ENCODE measurements around the gene ACTG2. TPM values are rescaled to one million over a fixed set of nuclear protein-coding genes. Genes with fewer than 3 reads are reported as not detected.

Gene ACTG2
- total RNA-seq, 1 experiment from 2014 or later = not detected

DNA sequence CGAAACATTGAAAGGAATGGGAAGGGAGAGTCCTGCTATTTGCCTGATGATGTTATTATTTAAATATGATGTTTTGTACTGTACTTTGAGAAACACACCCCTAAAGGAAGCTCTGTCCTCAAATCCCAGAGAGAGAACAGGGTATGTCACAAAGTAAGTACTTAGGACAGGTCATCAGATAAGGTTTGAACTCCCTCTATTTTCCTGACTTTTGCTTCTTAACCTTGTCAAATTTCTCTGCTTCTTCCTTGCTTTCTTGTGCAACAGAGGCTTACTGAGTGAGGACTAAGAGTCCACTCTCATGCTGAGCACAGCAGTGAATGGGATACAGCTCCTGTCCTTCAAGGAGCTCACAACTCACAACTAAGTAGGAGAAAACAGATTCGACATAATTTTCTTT is 37.6 kb downstream of the ACTG2 start:
- H3K9ac ChIP-seq (ENCODE audit: low read length) = no peak overlapping the region
- H3K4me1 ChIP-seq (ENCODE audit: low read length) = peaks cover 33% of the 10 kb centered on the region
- H3K4me2 ChIP-seq (ENCODE audit: low read depth, low read length, poor library complexity, severe bottlenecking) = no peak overlapping the region
- peaks cover 83% of the 10 kb centered on the region for H3K79me2 ChIP-seq (ENCODE audit: low read length)
- H3K9me3 ChIP-seq (ENCODE audit: low read length) = no peaks in the 10 kb centered on the region
- no peak overlapping the region for H3K4me3 ChIP-seq (ENCODE audit: low read length)
- no peak overlapping the region for H3K27ac ChIP-seq (ENCODE audit: low read length)
- DNase-seq = no peak
- no peak overlapping the region for H2AFZ ChIP-seq (ENCODE audit: low read length)
- H3K27me3 ChIP-seq (ENCODE audit: low read length) = no peaks in the 10 kb centered on the region
- peaks cover 32% of the 10 kb centered on the region for H3K36me3 ChIP-seq (ENCODE audit: insufficient read depth, low read length)
- peaks cover 48% of the 10 kb centered on the region for H4K20me1 ChIP-seq (ENCODE audit: insufficient read depth, low read depth, low read length)
- H3K9me2 ChIP-seq (replicated peaks; ENCODE audit: insufficient read depth, low read length) = no peaks in the 10 kb centered on the region

DNA sequence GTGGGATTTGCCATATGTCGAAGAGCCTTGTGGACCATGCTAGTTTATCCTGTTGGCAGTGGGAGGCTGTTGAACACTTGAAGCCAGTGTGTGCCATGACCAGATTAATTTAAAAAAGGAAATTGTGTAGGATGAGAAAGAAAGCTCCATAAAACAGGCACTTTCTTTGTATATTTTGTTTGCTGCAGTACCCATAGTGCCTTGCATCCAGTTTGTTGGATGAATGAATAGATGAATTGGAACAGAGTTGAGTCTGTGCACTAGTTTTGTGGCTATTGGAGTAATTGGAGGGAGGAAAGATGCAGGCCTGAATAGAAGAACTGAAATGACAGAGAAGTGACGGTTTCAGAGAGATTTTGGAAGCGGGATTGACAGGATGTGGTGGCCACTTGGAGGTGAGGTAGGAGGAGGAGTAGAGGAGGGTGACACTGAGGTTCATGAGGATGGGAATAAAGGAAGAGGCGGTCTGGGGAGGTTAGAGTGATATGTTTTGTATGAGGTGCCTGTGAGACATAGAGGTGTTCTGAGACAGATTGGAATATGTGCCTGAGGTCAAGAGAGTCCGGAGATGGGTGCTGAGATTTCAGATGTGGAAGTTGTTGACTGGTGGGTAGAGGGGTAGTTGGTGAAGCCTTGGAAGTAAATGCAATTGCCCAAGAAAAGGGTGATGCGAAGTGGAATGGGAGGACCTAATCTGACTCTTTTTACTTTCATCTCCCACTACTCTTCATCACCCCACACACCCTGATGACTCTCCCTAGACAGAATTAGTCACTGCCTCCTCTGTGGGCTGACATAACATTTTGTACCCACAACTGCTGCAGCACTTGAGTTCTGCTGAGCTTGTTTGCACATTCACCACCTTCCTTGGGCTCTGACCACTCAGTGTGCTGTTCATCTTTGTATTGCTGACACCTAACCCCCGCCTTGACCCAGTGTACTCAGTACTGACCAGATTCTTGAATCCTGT is 39.0 kb downstream of the ACTG2 start:
- Histone ChIP-seq H3K9me3 (ENCODE audit: low read length) (no peaks in the 10 kb centered on the region), H3K4me1 (ENCODE audit: low read length) (peaks cover 26% of the 10 kb centered on the region), H3K36me3 (ENCODE audit: insufficient read depth, low read length) (peaks cover 43% of the 10 kb centered on the region), H3K9ac (ENCODE audit: low read length) (no peak overlapping the region), H3K9me2 (replicated peaks; ENCODE audit: insufficient read depth, low read length) (no peaks in the 10 kb centered on the region), H3K79me2 (ENCODE audit: low read length) (peaks cover 95% of the 10 kb centered on the region), H3K4me2 (ENCODE audit: low read depth, low read length, poor library complexity, severe bottlenecking) (no peak overlapping the region), H4K20me1 (ENCODE audit: insufficient read depth, low read depth, low read length) (peaks cover 58% of the 10 kb centered on the region), H3K4me3 (ENCODE audit: low read length) (no peak overlapping the region), H3K27ac (ENCODE audit: low read length) (no peak overlapping the region), H2AFZ (ENCODE audit: low read length) (no peak overlapping the region), H3K27me3 (ENCODE audit: low read length) (no peaks in the 10 kb centered on the region)
- DNase-seq = no peak

DNA sequence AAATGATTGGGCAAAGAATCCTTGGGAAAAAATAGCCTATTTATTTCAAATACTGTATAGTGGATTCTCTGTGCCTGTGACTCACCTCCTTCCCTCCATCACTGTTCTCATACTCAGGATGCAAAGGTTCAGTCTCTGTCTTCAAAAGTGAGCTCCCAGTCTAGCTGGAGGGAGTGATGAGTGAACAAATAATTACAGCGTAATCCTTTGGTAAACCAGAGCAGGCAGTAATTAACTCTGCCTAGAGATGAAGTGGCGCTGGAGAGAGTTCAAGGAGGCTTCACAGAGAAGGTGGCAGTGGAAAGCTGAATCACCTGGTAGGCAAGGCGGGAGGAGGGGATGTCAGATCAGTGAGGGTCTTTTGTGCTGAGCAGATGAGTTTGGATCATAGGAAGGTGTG is 40.4 kb downstream of the ACTG2 start:
- Histone ChIP-seq H3K36me3 (ENCODE audit: insufficient read depth, low read length) (peaks cover 44% of the 10 kb centered on the region), H2AFZ (ENCODE audit: low read length) (no peak overlapping the region), H4K20me1 (ENCODE audit: insufficient read depth, low read depth, low read length) (peaks cover 69% of the 10 kb centered on the region), H3K9me3 (ENCODE audit: low read length) (no peaks in the 10 kb centered on the region), H3K27ac (ENCODE audit: low read length) (no peak overlapping the region), H3K27me3 (ENCODE audit: low read length) (no peaks in the 10 kb centered on the region), H3K9me2 (replicated peaks; ENCODE audit: insufficient read depth, low read length) (no peaks in the 10 kb centered on the region), H3K4me1 (ENCODE audit: low read length) (peaks cover 19% of the 10 kb centered on the region), H3K4me2 (ENCODE audit: low read depth, low read length, poor library complexity, severe bottlenecking) (no peak overlapping the region), H3K4me3 (ENCODE audit: low read length) (no peak overlapping the region), H3K79me2 (ENCODE audit: low read length) (peaks cover 95% of the 10 kb centered on the region), H3K9ac (ENCODE audit: low read length) (no peak overlapping the region)
- no peak for DNase-seq

DNA sequence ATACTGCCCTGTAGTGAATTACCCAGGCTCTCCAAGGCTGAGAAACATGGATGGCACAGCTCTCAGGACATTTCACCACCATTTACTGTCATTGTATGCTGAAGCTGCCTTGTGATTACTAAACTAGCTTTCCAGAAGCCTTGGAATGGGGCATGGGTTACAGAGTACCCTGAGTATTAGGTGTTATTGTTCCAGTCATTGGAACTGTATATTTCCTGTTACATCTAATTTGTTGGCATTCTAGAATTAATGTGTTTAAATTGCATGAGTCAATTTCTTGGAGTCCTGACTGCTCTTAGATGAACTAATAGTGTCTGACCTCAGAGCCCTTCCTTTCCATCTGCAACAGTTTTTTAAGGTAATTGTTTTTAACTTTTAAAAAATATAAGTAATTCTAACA is 42.8 kb downstream of the ACTG2 start:
- no peaks in the 10 kb centered on the region; the same call in none of the 2 replicates for H3K4me1 ChIP-seq (ENCODE audit: low read length)
- H3K4me3 ChIP-seq (ENCODE audit: low read length) = no peak overlapping the region

GRCh38 chr2:73937103-73937885 is 44.5 kb downstream of the ACTG2 start:
- H3K27ac ChIP-seq (ENCODE audit: low read length) = no peak overlapping the region
- H3K9me2 ChIP-seq (replicated peaks; ENCODE audit: insufficient read depth, low read length) = no peaks in the 10 kb centered on the region
- peaks cover 97% of the 10 kb centered on the region for H3K79me2 ChIP-seq (ENCODE audit: low read length)
- no peaks in the 10 kb centered on the region; the same call in none of the 2 replicates for H3K4me1 ChIP-seq (ENCODE audit: low read length)
- H3K9ac ChIP-seq (ENCODE audit: low read length) = no peak overlapping the region
- peaks cover 53% of the 10 kb centered on the region for H3K36me3 ChIP-seq (ENCODE audit: insufficient read depth, low read length)
- no peak overlapping the region for H3K4me2 ChIP-seq (ENCODE audit: low read depth, low read length, poor library complexity, severe bottlenecking)
- no peaks in the 10 kb centered on the region for H3K27me3 ChIP-seq (ENCODE audit: low read length)
- no peak overlapping the region for H2AFZ ChIP-seq (ENCODE audit: low read length)
- H4K20me1 ChIP-seq (ENCODE audit: insufficient read depth, low read depth, low read length) = peaks cover 71% of the 10 kb centered on the region
- no peak for DNase-seq
- no peaks in the 10 kb centered on the region for H3K9me3 ChIP-seq (ENCODE audit: low read length)
- H3K4me3 ChIP-seq (ENCODE audit: low read length) = no peak overlapping the region

More for the DNA sequence above, 42.8 kb downstream of the ACTG2 start:
- Histone ChIP-seq H3K36me3 (ENCODE audit: insufficient read depth, low read length) (peaks cover 49% of the 10 kb centered on the region), H3K9me3 (ENCODE audit: low read length) (no peaks in the 10 kb centered on the region), H2AFZ (ENCODE audit: low read length) (no peak overlapping the region), H3K27ac (ENCODE audit: low read length) (no peak overlapping the region), H3K4me2 (ENCODE audit: low read depth, low read length, poor library complexity, severe bottlenecking) (no peak overlapping the region), H4K20me1 (ENCODE audit: insufficient read depth, low read depth, low read length) (peaks cover 80% of the 10 kb centered on the region), H3K79me2 (ENCODE audit: low read length) (peaks cover 96% of the 10 kb centered on the region), H3K9ac (ENCODE audit: low read length) (no peak overlapping the region), H3K27me3 (ENCODE audit: low read length) (no peaks in the 10 kb centered on the region), H3K9me2 (replicated peaks; ENCODE audit: insufficient read depth, low read length) (no peaks in the 10 kb centered on the region)
- no peak for DNase-seq

DNA sequence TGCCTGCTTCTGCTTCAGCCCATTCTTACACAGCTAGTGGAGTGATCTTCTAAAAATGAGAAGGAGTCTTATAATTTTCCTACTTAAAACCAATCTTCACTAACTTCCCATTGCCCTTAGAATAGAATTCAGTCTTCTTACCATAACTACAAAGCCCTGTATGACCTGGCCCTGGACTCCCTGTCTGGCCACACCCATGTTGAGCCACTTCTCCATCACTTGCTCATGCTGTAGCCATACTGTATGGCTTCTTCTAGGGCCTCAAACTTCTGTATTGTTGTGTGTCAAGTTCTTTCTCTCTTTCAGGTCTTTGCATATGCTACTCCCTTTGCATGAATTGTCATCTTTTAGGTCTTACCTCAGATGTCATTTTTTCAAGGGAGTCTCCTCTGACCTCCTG is 45.1 kb downstream of the ACTG2 start:
- H3K79me2 ChIP-seq (ENCODE audit: low read length) = peaks cover 97% of the 10 kb centered on the region
- no peak overlapping the region for H3K4me2 ChIP-seq (ENCODE audit: low read depth, low read length, poor library complexity, severe bottlenecking)
- H3K36me3 ChIP-seq (ENCODE audit: insufficient read depth, low read length) = peaks cover 48% of the 10 kb centered on the region
- H3K9ac ChIP-seq (ENCODE audit: low read length) = no peak overlapping the region
- H3K9me2 ChIP-seq (replicated peaks; ENCODE audit: insufficient read depth, low read length) = no peaks in the 10 kb centered on the region
- no peaks in the 10 kb centered on the region; the same call in none of the 2 replicates for H3K4me1 ChIP-seq (ENCODE audit: low read length)
- DNase-seq = no peak
- no peak overlapping the region for H3K27ac ChIP-seq (ENCODE audit: low read length)
- H3K9me3 ChIP-seq (ENCODE audit: low read length) = no peaks in the 10 kb centered on the region
- peaks cover 66% of the 10 kb centered on the region for H4K20me1 ChIP-seq (ENCODE audit: insufficient read depth, low read depth, low read length)
- no peak overlapping the region for H3K4me3 ChIP-seq (ENCODE audit: low read length)
- no peaks in the 10 kb centered on the region for H3K27me3 ChIP-seq (ENCODE audit: low read length)
- no peak overlapping the region for H2AFZ ChIP-seq (ENCODE audit: low read length)

DNA sequence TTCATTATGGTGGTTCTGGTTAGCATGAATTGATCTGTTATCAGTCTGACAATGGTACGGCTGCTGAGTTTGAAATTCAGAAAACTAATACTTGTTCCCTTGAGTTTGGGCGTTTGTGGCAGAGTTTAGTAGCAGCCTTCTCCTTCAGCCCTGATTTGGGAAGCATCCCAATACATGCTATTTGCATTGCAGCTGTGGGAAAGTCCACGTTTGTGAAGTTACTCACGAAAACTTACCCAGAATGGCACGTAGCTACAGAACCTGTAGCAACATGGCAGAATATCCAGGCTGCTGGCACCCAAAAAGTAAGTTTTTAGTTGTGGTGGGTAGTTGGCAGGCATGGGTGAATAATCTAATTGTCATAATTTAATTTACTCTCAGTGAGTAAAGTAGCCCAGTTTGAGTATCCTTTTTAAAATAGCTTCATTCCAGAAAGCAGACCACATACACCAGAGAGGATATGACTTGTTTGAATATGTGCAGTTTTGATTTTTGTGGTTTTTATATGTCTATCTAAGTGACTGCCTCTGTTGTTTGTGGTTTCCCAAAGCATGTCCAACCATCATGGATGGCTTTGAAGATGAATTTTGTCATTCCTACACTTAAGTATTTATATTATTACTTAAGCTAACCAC is 46.0 kb downstream of the ACTG2 start:
- H4K20me1 ChIP-seq (ENCODE audit: insufficient read depth, low read depth, low read length) = peaks cover 64% of the 10 kb centered on the region
- H3K4me3 ChIP-seq (ENCODE audit: low read length) = no peak overlapping the region
- H3K9ac ChIP-seq (ENCODE audit: low read length) = no peak overlapping the region
- H2AFZ ChIP-seq (ENCODE audit: low read length) = no peak overlapping the region
- H3K9me2 ChIP-seq (replicated peaks; ENCODE audit: insufficient read depth, low read length) = no peaks in the 10 kb centered on the region
- H3K36me3 ChIP-seq (ENCODE audit: insufficient read depth, low read length) = peaks cover 46% of the 10 kb centered on the region
- DNase-seq = no peak
- no peaks in the 10 kb centered on the region for H3K9me3 ChIP-seq (ENCODE audit: low read length)
- H3K79me2 ChIP-seq (ENCODE audit: low read length) = peaks cover 97% of the 10 kb centered on the region
- H3K4me2 ChIP-seq (ENCODE audit: low read depth, low read length, poor library complexity, severe bottlenecking) = no peak overlapping the region
- H3K4me1 ChIP-seq (ENCODE audit: low read length) = no peaks in the 10 kb centered on the region; the same call in none of the 2 replicates
- H3K27me3 ChIP-seq (ENCODE audit: low read length) = no peaks in the 10 kb centered on the region
- no peak overlapping the region for H3K27ac ChIP-seq (ENCODE audit: low read length)
